Breast epithelium (tissue), 4 donors: ENCODE measurements around the gene DNAAF9. TPM values are rescaled to one million over a fixed set of nuclear protein-coding genes. Genes with fewer than 3 reads are reported as not detected.

Experiments used
- DNase-seq, 2 donors: peaks; one replicate each; pipeline ENCODE4 v3.0.0-alpha.2; 2019; ENCODE audit warnings: low spot score in 2 of 2
- H3K27ac ChIP-seq, 2 donors: fragments of 200-600 bp; sonication (generic) in 1 of 2; one replicate each; pipeline ENCODE4 v1.5.1; 2016 to 2019; ENCODE audit warnings: mild to moderate bottlenecking in 1 of 2
- H3K27me3 ChIP-seq, 2 donors: fragments of 200-600 bp; sonication (generic) in 1 of 2; one replicate each; pipeline versions ENCODE4 v1.5.1 to v1.6.0; 2017 to 2019; ENCODE audit warnings: control low read depth in 1 of 2, mild to moderate bottlenecking in 1 of 2
- H3K36me3 ChIP-seq: fragments of 200-600 bp; one replicate; pipeline ENCODE4 v1.5.1; 2019
- H3K4me1 ChIP-seq, 2 donors: fragments of 200-600 bp; sonication (generic); one replicate each; pipeline ENCODE4 v1.5.1; 2016 to 2019; ENCODE audit warnings: control low read depth in 1 of 2
- H3K4me3 ChIP-seq, 3 donors: fragments of 200-600 bp; sonication (generic); 1 replicate in 2 of 3; 2 replicates in 1 of 3; pipeline ENCODE4 v1.5.1; 2016 to 2019; ENCODE audit warnings: mild to moderate bottlenecking in 3 of 3, moderate library complexity in 2 of 3
- H3K9me3 ChIP-seq, 2 donors: fragments of 200-600 bp; sonication (generic) in 1 of 2; one replicate each; pipeline ENCODE4 v1.5.1; 2016 to 2019; ENCODE audit warnings: control low read depth in 1 of 2
- POLR2A ChIP-seq: fragments of 450-650 bp; IDR thresholded peaks from one replicate; pipeline ENCODE4 v1.6.1; 2016; ENCODE audit warnings: antibody characterized with exemption, mild to moderate bottlenecking, moderate library complexity
- POLR2AphosphoS5 ChIP-seq, 3 donors: sonication (generic); formaldehyde crosslinking; IDR thresholded peaks; one replicate each; pipeline ENCODE4 v1.6.1; 2017; ENCODE audit warnings: antibody characterized with exemption in 3 of 3
- intact Hi-C: fragments of 100-400 bp; cut with DNase I; formaldehyde crosslinking; loops from one replicate; pipeline ENCODE4 v1.15.1; 2023; ENCODE audit warnings: low total_unique reads
- total RNA-seq, 3 donors: library from RNA; depleted of rRNA; stranded (reverse); fragments of >200 nt; gene quantifications; one replicate each; pipeline ENCODE4 v1.1.0, GENCODE V29; 2016
- TF ChIP-seq, protein P1 (sequence below), 3 donors: fragments of 450-650 bp; IDR thresholded peaks; one replicate each; pipeline ENCODE4 v1.5.1; 2016 to 2017; ENCODE audit warnings: antibody characterized with exemption in 3 of 3, mild to moderate bottlenecking in 3 of 3, moderate library complexity in 3 of 3

DNAAF9 gene
- total RNA-seq, 3 donors from 2014 or later, result 15.7 to 35.8 (median 22.8) TPM

- H3K27ac ChIP-seq, result no peak overlapping the region
- H3K27me3 ChIP-seq, result no peaks in the 10 kb centered on the region
- TF ChIP-seq POLR2AphosphoS5 (IDR thresholded peaks at IDR 0.05) (no peak), POLR2A (no peak)
- TF ChIP-seq, protein P1, sequence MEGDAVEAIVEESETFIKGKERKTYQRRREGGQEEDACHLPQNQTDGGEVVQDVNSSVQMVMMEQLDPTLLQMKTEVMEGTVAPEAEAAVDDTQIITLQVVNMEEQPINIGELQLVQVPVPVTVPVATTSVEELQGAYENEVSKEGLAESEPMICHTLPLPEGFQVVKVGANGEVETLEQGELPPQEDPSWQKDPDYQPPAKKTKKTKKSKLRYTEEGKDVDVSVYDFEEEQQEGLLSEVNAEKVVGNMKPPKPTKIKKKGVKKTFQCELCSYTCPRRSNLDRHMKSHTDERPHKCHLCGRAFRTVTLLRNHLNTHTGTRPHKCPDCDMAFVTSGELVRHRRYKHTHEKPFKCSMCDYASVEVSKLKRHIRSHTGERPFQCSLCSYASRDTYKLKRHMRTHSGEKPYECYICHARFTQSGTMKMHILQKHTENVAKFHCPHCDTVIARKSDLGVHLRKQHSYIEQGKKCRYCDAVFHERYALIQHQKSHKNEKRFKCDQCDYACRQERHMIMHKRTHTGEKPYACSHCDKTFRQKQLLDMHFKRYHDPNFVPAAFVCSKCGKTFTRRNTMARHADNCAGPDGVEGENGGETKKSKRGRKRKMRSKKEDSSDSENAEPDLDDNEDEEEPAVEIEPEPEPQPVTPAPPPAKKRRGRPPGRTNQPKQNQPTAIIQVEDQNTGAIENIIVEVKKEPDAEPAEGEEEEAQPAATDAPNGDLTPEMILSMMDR (IDR thresholded peaks at IDR 0.05), result no peak
- intact Hi-C loops, result no loop called here
- no peaks in the 10 kb centered on the region for H3K9me3 ChIP-seq
- no peaks in the 10 kb centered on the region for H3K36me3 ChIP-seq
- no peak for DNase-seq
- no peak overlapping the region for H3K4me3 ChIP-seq
- H3K4me1 ChIP-seq, result no peaks in the 10 kb centered on the region
Observed at GRCh38 chr20:3412600-3413392, 5.3 kb upstream of the DNAAF9 start.

DNA sequence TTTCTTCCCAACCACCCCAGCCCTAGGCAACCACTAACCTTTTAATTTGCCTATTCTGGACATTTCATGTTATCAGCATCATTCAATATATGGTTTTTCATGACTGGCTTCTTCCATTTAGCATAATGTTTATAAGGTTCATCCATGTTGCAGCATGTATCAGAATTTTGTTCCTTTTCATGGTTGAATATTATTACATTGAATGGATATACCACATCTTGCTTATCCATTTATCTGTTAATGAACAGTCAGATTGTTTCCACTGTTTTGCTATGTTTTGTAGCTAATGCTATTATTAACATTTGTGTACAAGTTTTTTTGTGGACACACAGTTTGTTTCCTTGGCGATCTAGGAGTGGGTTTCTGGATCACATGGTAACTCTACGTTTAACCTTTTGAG lies 3.0 kb upstream of the DNAAF9 start:
- Histone ChIP-seq H3K4me1 (peaks cover 0 to 4% of the 10 kb centered on the region in 2 donors), H3K4me3 (no peak overlapping the region), H3K9me3 (no peaks in the 10 kb centered on the region), H3K27me3 (no peaks in the 10 kb centered on the region), H3K27ac (no peak overlapping the region), H3K36me3 (no peaks in the 10 kb centered on the region)
- no peak for TF ChIP-seq POLR2AphosphoS5 (IDR thresholded peaks at IDR 0.05)
- TF ChIP-seq, protein P1 (IDR thresholded peaks at IDR 0.05), result no peak
- no peak for TF ChIP-seq POLR2A
- no peak for DNase-seq
- intact Hi-C loops, result no loop called here

DNA sequence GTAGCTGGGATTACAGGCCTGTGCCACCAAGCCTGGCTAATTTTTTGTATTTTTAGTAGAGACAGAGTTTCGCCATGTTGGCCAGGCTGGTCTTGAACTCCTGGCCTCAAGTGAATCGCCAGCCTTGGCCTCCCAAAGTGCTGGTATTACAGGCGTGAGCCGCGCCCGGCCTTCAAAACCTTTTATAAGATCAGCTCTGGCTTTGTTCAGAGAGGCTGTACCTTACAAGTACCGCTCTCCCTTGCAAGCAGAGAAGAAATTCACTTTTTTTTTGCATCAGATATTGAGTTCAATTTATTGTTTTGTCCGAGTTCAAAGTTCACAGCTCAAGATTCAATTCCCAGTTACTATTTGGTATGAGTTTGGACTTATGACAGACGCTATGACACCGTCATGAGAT lies 1.9 kb upstream of the DNAAF9 start:
- no peaks in the 10 kb centered on the region for H3K27me3 ChIP-seq

GRCh38 chr20:3407771-3408637 lies 535 bp upstream of the DNAAF9 start:
- peak overlapping the region; percentile 79 to 95 (median 93) for H3K4me3 ChIP-seq
- no peaks in the 10 kb centered on the region for H3K9me3 ChIP-seq
- H3K27ac ChIP-seq, result peak overlapping the region; percentile 93 to 96
- intact Hi-C loops, result no loop called here
- H3K27me3 ChIP-seq, result no peaks in the 10 kb centered on the region
- H3K36me3 ChIP-seq, result no peaks in the 10 kb centered on the region
- H3K4me1 ChIP-seq, result peaks cover 0 to 8% of the 10 kb centered on the region in 2 donors
- DNase-seq, result peak; percentile 65 to 70
- TF ChIP-seq POLR2AphosphoS5 (IDR thresholded peaks at IDR 0.05) (peak in 1 of 3 donors; percentile 20), POLR2A (no peak)
- TF ChIP-seq, protein P1 (IDR thresholded peaks at IDR 0.05), result no peak

More for the DNA sequence above, 1.9 kb upstream of the DNAAF9 start:
- Histone ChIP-seq H3K4me1 (peaks cover 0 to 8% of the 10 kb centered on the region in 2 donors), H3K27ac (peak overlapping the region in 1 of 2 donors; percentile 93), H3K36me3 (no peaks in the 10 kb centered on the region), H3K9me3 (no peaks in the 10 kb centered on the region), H3K4me3 (peak overlapping the region in 2 of 3 donors; percentile 93 to 95)
- intact Hi-C loops, result no loop called here
- TF ChIP-seq POLR2AphosphoS5 (IDR thresholded peaks at IDR 0.05), result no peak
- TF ChIP-seq, protein P1 (IDR thresholded peaks at IDR 0.05), result no peak
- TF ChIP-seq POLR2A, result no peak
- no peak for DNase-seq
